ENCODE measurements around the gene ABCA2. TPM values are rescaled to one million over a fixed set of nuclear protein-coding genes. Genes with fewer than 3 reads are reported as not detected.

Gene ABCA2
- total RNA-seq, 1 experiment from 2014 or later, result 22.4 TPM

DNA sequence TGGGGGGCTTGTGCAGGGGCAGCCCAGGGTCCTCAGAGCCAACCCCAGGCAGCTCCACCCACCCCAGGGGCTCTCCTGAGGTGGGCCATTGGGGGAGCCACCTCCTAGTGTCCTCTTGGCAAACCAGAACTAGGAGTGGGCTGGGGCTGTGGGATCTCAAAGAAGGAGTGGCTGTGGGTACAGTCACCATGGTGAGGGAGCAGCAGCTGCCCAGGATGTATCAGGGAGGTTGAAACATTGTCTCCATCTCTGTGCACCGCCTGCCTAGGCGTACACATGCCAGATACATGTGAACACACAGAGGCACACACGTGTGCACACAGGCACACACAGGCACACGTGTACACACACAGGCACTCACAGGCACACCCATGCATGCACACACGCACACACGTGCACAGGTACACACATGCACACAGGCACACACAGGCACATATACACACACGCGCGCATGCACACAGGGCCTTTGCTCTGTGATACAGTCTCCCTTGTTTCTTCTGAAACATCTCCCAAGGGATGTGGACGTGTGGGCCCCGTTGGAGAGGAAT lies 65.3 kb downstream of the ABCA2 start:
- Histone ChIP-seq H2BK5ac (ENCODE audit: insufficient read length, low read length) (no peak overlapping the region), H3K27me3 (ENCODE audit: insufficient read depth, low read length) (no peaks in the 10 kb centered on the region), H2AFZ (ENCODE audit: low read length) (no peak overlapping the region), H3K23ac (ENCODE audit: insufficient read length, low read depth, low read length) (no peak overlapping the region), H3K56ac (ENCODE audit: insufficient read length, low read depth, low read length) (no peak overlapping the region), H2BK12ac (ENCODE audit: insufficient read length, low read depth, low read length) (no peak overlapping the region), H4K5ac (ENCODE audit: insufficient read length, low read depth, low read length) (no peak overlapping the region), H2BK15ac (ENCODE audit: low read depth, low read length) (no peak overlapping the region), H4K91ac (ENCODE audit: insufficient read length, low read depth, low read length) (no peak overlapping the region), H3K23me2 (ENCODE audit: insufficient read length, low read depth, low read length, poor library complexity, severe bottlenecking) (no peaks in the 10 kb centered on the region), H3K14ac (ENCODE audit: insufficient read depth, low read length) (no peak overlapping the region), H3K9me3 (ENCODE audit: control insufficient read depth, low read depth, low read length) (no peaks in the 10 kb centered on the region), H3K27ac (ENCODE audit: insufficient read length, low read depth, low read length) (no peak overlapping the region), H4K20me1 (ENCODE audit: control insufficient read depth, insufficient read depth, insufficient read length) (peaks cover 1% of the 10 kb centered on the region), H3K79me2 (ENCODE audit: insufficient read depth, low read length) (no peaks in the 10 kb centered on the region), H2BK20ac (ENCODE audit: low read depth, low read length, poor library complexity, severe bottlenecking) (no peak overlapping the region), H3K79me1 (ENCODE audit: insufficient read depth, low read depth, low read length, poor library complexity, severe bottlenecking) (no peaks in the 10 kb centered on the region), H2AK5ac (ENCODE audit: insufficient read length, low read length) (no peak overlapping the region), H3T11ph (ENCODE audit: low read length) (no peak overlapping the region), H4K8ac (replicated peaks; ENCODE audit: insufficient read length, low read depth, low read length) (no peak overlapping the region), H3K4me2 (ENCODE audit: insufficient read depth, insufficient read length, low read length) (no peak overlapping the region), H3K4ac (ENCODE audit: low read depth, low read length) (no peak overlapping the region), H3K18ac (ENCODE audit: insufficient read length, low read depth, low read length) (no peak overlapping the region), H3K9ac (ENCODE audit: extremely low read depth, insufficient read length, low read length) (no peak overlapping the region), H2BK120ac (ENCODE audit: low read depth, low read length, poor library complexity, severe bottlenecking) (no peak overlapping the region), H3K4me1 (ENCODE audit: insufficient read depth, low read length) (peaks cover 2% of the 10 kb centered on the region; the same call in 1 of the 2 replicates)
- TF ChIP-seq, protein P1, sequence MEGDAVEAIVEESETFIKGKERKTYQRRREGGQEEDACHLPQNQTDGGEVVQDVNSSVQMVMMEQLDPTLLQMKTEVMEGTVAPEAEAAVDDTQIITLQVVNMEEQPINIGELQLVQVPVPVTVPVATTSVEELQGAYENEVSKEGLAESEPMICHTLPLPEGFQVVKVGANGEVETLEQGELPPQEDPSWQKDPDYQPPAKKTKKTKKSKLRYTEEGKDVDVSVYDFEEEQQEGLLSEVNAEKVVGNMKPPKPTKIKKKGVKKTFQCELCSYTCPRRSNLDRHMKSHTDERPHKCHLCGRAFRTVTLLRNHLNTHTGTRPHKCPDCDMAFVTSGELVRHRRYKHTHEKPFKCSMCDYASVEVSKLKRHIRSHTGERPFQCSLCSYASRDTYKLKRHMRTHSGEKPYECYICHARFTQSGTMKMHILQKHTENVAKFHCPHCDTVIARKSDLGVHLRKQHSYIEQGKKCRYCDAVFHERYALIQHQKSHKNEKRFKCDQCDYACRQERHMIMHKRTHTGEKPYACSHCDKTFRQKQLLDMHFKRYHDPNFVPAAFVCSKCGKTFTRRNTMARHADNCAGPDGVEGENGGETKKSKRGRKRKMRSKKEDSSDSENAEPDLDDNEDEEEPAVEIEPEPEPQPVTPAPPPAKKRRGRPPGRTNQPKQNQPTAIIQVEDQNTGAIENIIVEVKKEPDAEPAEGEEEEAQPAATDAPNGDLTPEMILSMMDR (conservative IDR thresholded peaks at IDR 0.05), result no peak
- no peak overlapping the region; a peak in 1 of 7 replicates for H3K27ac Mint-ChIP-seq
- peaks cover 17% of the 10 kb centered on the region for H3K27me3 Mint-ChIP-seq (ENCODE audit: low read depth)
- no peaks in the 10 kb centered on the region for H3K36me3 Mint-ChIP-seq (ENCODE audit: insufficient read depth in 1 of 3, low read depth in 3 of 3)
- H3K4me3 Mint-ChIP-seq, result no peak overlapping the region
- no peak for DNase-seq
- no peaks in the 10 kb centered on the region for H3K9me3 Mint-ChIP-seq
- WGBS (ENCODE audit: extremely low coverage, insufficient read length, low lambda C conversion rate), result no CpG with 5 or more reads among the region's 11 CpGs
- peaks cover 7 to 15% of the 10 kb centered on the region in 2 experiments for H3K4me1 Mint-ChIP-seq

Data from H9 (cell line).